K562 (cell line): ENCODE data around the gene HIPK1. TPM values are rescaled to one million over a fixed set of nuclear protein-coding genes. Genes with fewer than 3 reads are reported as not detected.

Experiments
- ATAC-seq: fragments of 200-7000 bp; cut with Tn5 transposase; 3 replicates; pipeline ENCODE4 v1.9.1; 2020; ENCODE audit warnings: moderate library complexity
- BruUV-seq: library from RNA; stranded (reverse); fragments of 400-500 nt; replicated peaks from 2 replicates; lab custom pipeline; 2021; lab: Mats Ljungman, UMichigan
- CTCF ChIA-PET: fragments of 300-600 bp; formaldehyde crosslinking; extraction: SDS; loops from one replicate; lab custom pipeline; 2021; ENCODE audit warnings: low intra/inter-chr PET ratio; lab: Yijun Ruan, JAX
- POLR2A ChIA-PET: fragments of 300-600, 350-650 bp; sonication (Branson Sonifier 250); formaldehyde crosslinking; extraction: SDS; loops from one replicate; lab custom pipeline; 2021; ENCODE audit warnings: antibody characterized with exemption, inconsistent platforms; lab: Yijun Ruan, JAX
- DNase-seq, 4 experiments: peaks; one replicate each; pipeline versions ENCODE4 v3.0.0 to v3.0.0-alpha.2; 2011 to 2018; ENCODE audit warnings: low spot score in 3 of 4, mixed read lengths in 3 of 4; ENCODE audit errors: extremely low read depth in 1 of 4
- FAIRE-seq: peaks from 2 replicates; lab custom pipeline; 2011; peaks lifted over from hg19 to GRCh38; lab: Jason Lieb, UNC
- H2AFZ ChIP-seq: 2 replicates; pipeline ENCODE4 v1.6.0; 2011; ENCODE audit warnings: low read depth, low read length, control low read depth, inconsistent platforms
- H3K27ac ChIP-seq: fragments of 200-600 bp; 3 replicates; pipeline ENCODE4 v1.8.0; 2011; ENCODE audit warnings: low read depth, mild to moderate bottlenecking, control low read depth, inconsistent platforms, low read length, moderate library complexity, mixed read lengths; ENCODE audit errors: extremely low read depth
- H3K27me3 ChIP-seq, 2 experiments: fragments of 300-600 bp in 1 of 2; 2 replicates in 1 of 2; 3 replicates in 1 of 2; pipeline versions ENCODE4 v1.6.0 to v1.8.0; 2011; ENCODE audit warnings: inconsistent platforms in 2 of 2, low read length in 2 of 2, mild to moderate bottlenecking in 1 of 2, mixed read lengths in 1 of 2, moderate library complexity in 1 of 2; ENCODE audit not compliant: control insufficient read depth in 2 of 2, insufficient read depth in 2 of 2
- H3K36me3 ChIP-seq: fragments of 300-600 bp; 3 replicates; pipeline ENCODE4 v1.8.0; 2011; ENCODE audit warnings: mild to moderate bottlenecking, low read length, inconsistent platforms; ENCODE audit not compliant: control insufficient read depth, insufficient read depth
- H3K4me1 ChIP-seq, 2 experiments: fragments of 200-600 bp in 1 of 2; replicated peaks in 1 of 2; 2 replicates in 1 of 2; 3 replicates in 1 of 2; pipeline versions ENCODE4 v1.5.1 to v1.8.0; 2011; ENCODE audit warnings: inconsistent platforms in 2 of 2, low read length in 2 of 2, mild to moderate bottlenecking in 1 of 2, mixed read lengths in 1 of 2, moderate library complexity in 1 of 2; ENCODE audit not compliant: control insufficient read depth in 2 of 2, insufficient read depth in 2 of 2
- H3K4me2 ChIP-seq: 2 replicates; pipeline ENCODE4 v1.6.1; 2011; ENCODE audit warnings: low read length, control low read depth, inconsistent platforms, mixed read lengths; ENCODE audit not compliant: insufficient read depth
- H3K4me3 ChIP-seq: fragments of 200-600 bp; sonication (generic), shearing (Covaris generic); 2 replicates; pipeline ENCODE4 v1.5.1; 2016; ENCODE audit warnings: control low read depth, inconsistent platforms
- H3K79me2 ChIP-seq: fragments of 200-600 bp; 3 replicates; pipeline ENCODE4 v1.8.0; 2011; ENCODE audit warnings: low read length, inconsistent platforms; ENCODE audit not compliant: control insufficient read depth, insufficient read depth
- H3K9ac ChIP-seq, 2 experiments: 2 replicates each; pipeline versions ENCODE4 v1.6.0 to v1.6.1; 2011; ENCODE audit warnings: low read depth in 2 of 2, low read length in 2 of 2, control low read depth in 1 of 2, inconsistent platforms in 1 of 2, mild to moderate bottlenecking in 1 of 2, mixed read lengths in 1 of 2; ENCODE audit not compliant: insufficient read depth in 1 of 2
- H3K9me1 ChIP-seq: one replicate; pipeline ENCODE4 v1.6.0; 2011; ENCODE audit warnings: inconsistent platforms, mild to moderate bottlenecking, low read length, moderate library complexity; ENCODE audit not compliant: control insufficient read depth, insufficient read depth
- H3K9me3 ChIP-seq: replicated peaks from 2 replicates; pipeline ENCODE4 v1.5.1; 2011; ENCODE audit warnings: low read depth, low read length, inconsistent platforms; ENCODE audit not compliant: control insufficient read depth, insufficient read depth
- H4K20me1 ChIP-seq: replicated peaks from 2 replicates; pipeline ENCODE4 v1.6.1; 2011; ENCODE audit warnings: low read length, inconsistent platforms, mixed read lengths; ENCODE audit not compliant: control insufficient read depth, insufficient read depth
- ELF4 ChIP-seq: fragments of 450-650 bp; formaldehyde crosslinking; IDR thresholded peaks from 2 replicates; pipeline ENCODE4 v1.4.0; 2022; ENCODE audit warnings: missing genetic modification characterization
- ERF ChIP-seq: fragments of 450-650 bp; formaldehyde crosslinking; IDR thresholded peaks from 2 replicates; pipeline ENCODE4 v1.4.0; 2020; ENCODE audit warnings: mild to moderate bottlenecking, mixed read lengths
- FOXP1 ChIP-seq: sonication (generic); formaldehyde crosslinking; IDR thresholded peaks from 2 replicates; pipeline ENCODE4 v1.8.0; 2022; ENCODE audit warnings: mild to moderate bottlenecking, missing genetic modification reagents
- HDGF ChIP-seq: fragments of 450-650 bp; IDR thresholded peaks from 2 replicates; pipeline ENCODE4 v1.6.1; 2016
- HNRNPH1 ChIP-seq: fragments of 200-400 bp; formaldehyde crosslinking; optimal IDR thresholded peaks from 2 replicates; pipeline ENCODE3; 2017; ENCODE audit warnings: low read depth, mild to moderate bottlenecking, low read length, moderate library complexity
- HNRNPUL1 ChIP-seq: fragments of 200-400 bp; formaldehyde crosslinking; IDR thresholded peaks from 2 replicates; pipeline ENCODE4 v1.6.1; 2017; ENCODE audit warnings: low read length
- MCM3 ChIP-seq: fragments of 450-650 bp; IDR thresholded peaks from 2 replicates; pipeline ENCODE4 v1.6.1; 2016
- MEF2D ChIP-seq: conservative IDR thresholded peaks from 2 replicates; pipeline ENCODE4 v1.6.1; 2016; ENCODE audit warnings: low read depth, missing genetic modification characterization, missing compliant biosample characterization
- MTA1 ChIP-seq: fragments of 450-650 bp; IDR thresholded peaks from 2 replicates; pipeline ENCODE4 v1.6.1; 2017; ENCODE audit warnings: borderline replicate concordance
- MXI1 ChIP-seq: IDR thresholded peaks from 2 replicates; pipeline ENCODE4 v1.6.1; 2011; ENCODE audit warnings: low read depth, mild to moderate bottlenecking, improper control_type of control experiment, low read length
- MYBL2 ChIP-seq, 2 experiments: fragments of 450-650 bp in 1 of 2; sonication (generic) in 1 of 2; formaldehyde crosslinking in 1 of 2; IDR thresholded peaks; 2 replicates each; pipeline versions ENCODE4 v1.6.1 to v1.8.1; 2017 to 2022; ENCODE audit warnings: borderline replicate concordance in 1 of 2, inconsistent platforms in 1 of 2, low read depth in 1 of 2, mild to moderate bottlenecking in 1 of 2, missing genetic modification reagents in 1 of 2, moderate library complexity in 1 of 2
- POLR2G ChIP-seq: fragments of 200-400 bp; formaldehyde crosslinking; IDR thresholded peaks from 2 replicates; pipeline ENCODE4 v1.6.1; 2017; ENCODE audit warnings: low read depth, mild to moderate bottlenecking, antibody characterized with exemption, low read length, moderate library complexity
- PTTG1 ChIP-seq: fragments of 450-650 bp; IDR thresholded peaks from 2 replicates; pipeline ENCODE4 v1.6.1; 2016; ENCODE audit warnings: low read depth, mild to moderate bottlenecking, missing genetic modification characterization, missing compliant biosample characterization
- RBM22 ChIP-seq: fragments of 200-400 bp; formaldehyde crosslinking; IDR thresholded peaks from 2 replicates; pipeline ENCODE4 v1.6.1; 2018; ENCODE audit warnings: low read length, low read depth; ENCODE audit not compliant: poor library complexity, severe bottlenecking
- SMAD3 ChIP-seq: fragments of 450-650 bp; formaldehyde crosslinking; conservative IDR thresholded peaks from 2 replicates; pipeline ENCODE4 v1.4.0; 2020; ENCODE audit warnings: mild to moderate bottlenecking
- SRSF9 ChIP-seq: fragments of 200-400 bp; formaldehyde crosslinking; IDR thresholded peaks from 2 replicates; pipeline ENCODE4 v1.6.1; 2017; ENCODE audit warnings: low read depth, low read length, borderline replicate concordance
- ZC3H8 ChIP-seq: fragments of 450-650 bp; IDR thresholded peaks from 2 replicates; pipeline ENCODE4 v1.6.1; 2017
- ZKSCAN3 ChIP-seq: fragments of 250-450 bp; sonication (Bioruptor Pico); IDR thresholded peaks from 2 replicates; pipeline ENCODE4 v1.4.0; 2020
- ZNF707 ChIP-seq: fragments of 250-450 bp; sonication (Bioruptor Pico); conservative IDR thresholded peaks from 2 replicates; pipeline ENCODE4 v1.8.0; 2022; ENCODE audit warnings: inconsistent platforms, mild to moderate bottlenecking, moderate library complexity
- WGBS: fragments of 100-300 bp; shearing (Covaris generic); methylation state at CpG from one replicate; pipeline ENCODE4 v1.1.6; 2016; ENCODE audit warnings: low coverage, mixed read lengths; ENCODE audit not compliant: insufficient coverage; ENCODE audit errors: missing lambda C conversion rate; 5-methylcytosine and 5-hydroxymethylcytosine counted together
- in situ Hi-C: fragments of 300-500 bp; cut with MboI; formaldehyde crosslinking; loops from 4 replicates; pipeline ENCODE4 v1.15.0; 2018; ENCODE audit warnings: inconsistent platforms, mixed read lengths
- intact Hi-C: fragments of 100-400 bp; cut with micrococcal nuclease; formaldehyde crosslinking; loops from 2 replicates; pipeline ENCODE4 v1.14.2; 2022
- polyA plus RNA-seq, 8 experiments: library from polyadenylated mRNA; depleted of rRNA in 4 of 8; stranded (reverse) in 5 of 8; unstranded in 3 of 8; fragments of >200 nt; fragmentation: Nextera tagmentation in 2 of 8; fragmentation: Illumina TruSeq in 1 of 8; extraction: Ambion mirVana in 2 of 8; extraction: Trizol in 1 of 8; gene quantifications; 2 replicates each; pipeline versions ENCODE4 v1.2.1 to v1.2.3, GENCODE V29; 2011 to 2014; ENCODE audit warnings: inconsistent platforms in 1 of 8, missing spikeins in 1 of 8
- total RNA-seq, 7 experiments: library from RNA; depleted of rRNA in 6 of 7; stranded (reverse); fragments of >200 nt in 6 of 7; fragmentation: Illumina TruSeq in 2 of 7; extraction: Trizol in 2 of 7; gene quantifications; 2 replicates each; pipeline versions ENCODE4 v1.2.1 to v1.2.3, GENCODE V29; 2011 to 2021; ENCODE audit warnings: low replicate concordance in 1 of 7
- TF ChIP-seq, protein P1 (sequence below), 2 experiments: fragments of 450-650 bp in 1 of 2; sonication (generic) in 1 of 2; formaldehyde crosslinking; conservative IDR thresholded peaks; 2 replicates each; pipeline versions ENCODE4 v1.4.0 to v1.8.1; 2020 to 2022; ENCODE audit warnings: mild to moderate bottlenecking in 1 of 2, missing genetic modification reagents in 1 of 2
- TF ChIP-seq, protein P2 (sequence below): fragments of 250-450 bp; sonication (Bioruptor Pico); IDR thresholded peaks from 2 replicates; pipeline ENCODE4 v1.8.0; 2022; ENCODE audit warnings: moderate library complexity, mild to moderate bottlenecking, inconsistent platforms
- TF ChIP-seq, protein P3 (sequence below): sonication (generic); formaldehyde crosslinking; IDR thresholded peaks from 2 replicates; pipeline ENCODE4 v1.8.0; 2023; ENCODE audit warnings: mild to moderate bottlenecking, missing genetic modification reagents

The HIPK1 gene
- total and polyA plus RNA-seq, 9 of the 15 experiments (the other 6 are each of a cell fraction or from before 2014, with no cell fraction given): 10.0 to 57.9 (median 29.6) TPM

DNA sequence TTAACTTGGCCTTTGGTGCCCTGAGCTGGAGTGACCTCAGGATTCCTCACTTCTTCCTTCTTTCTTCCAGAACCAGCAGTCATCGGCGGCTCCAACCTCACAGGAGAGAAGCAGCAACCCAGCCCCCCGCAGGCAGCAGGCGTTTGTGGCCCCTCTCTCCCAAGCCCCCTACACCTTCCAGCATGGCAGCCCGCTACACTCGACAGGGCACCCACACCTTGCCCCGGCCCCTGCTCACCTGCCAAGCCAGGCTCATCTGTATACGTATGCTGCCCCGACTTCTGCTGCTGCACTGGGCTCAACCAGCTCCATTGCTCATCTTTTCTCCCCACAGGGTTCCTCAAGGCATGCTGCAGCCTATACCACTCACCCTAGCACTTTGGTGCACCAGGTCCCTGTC lies 43.8 kb downstream of the HIPK1 start:
- FAIRE-seq (no peak), DNase-seq (no peak), ATAC-seq (no peak)
- Histone ChIP-seq H3K9me3 (no peaks in the 10 kb centered on the region), H4K20me1 (no peaks in the 10 kb centered on the region), H3K27ac (no peak overlapping the region), H3K4me2 (no peak overlapping the region), H3K36me3 (peaks cover 73% of the 10 kb centered on the region; the same call in 2 of the 3 replicates), H3K79me2 (no peaks in the 10 kb centered on the region), H3K27me3 (no peaks in the 10 kb centered on the region), H3K9ac (no peak overlapping the region), H3K4me3 (no peak overlapping the region), H2AFZ (no peak overlapping the region), H3K9me1 (no peaks in the 10 kb centered on the region), H3K4me1 (no peaks in the 10 kb centered on the region)
- CTCF ChIA-PET: no interaction called here
- in situ Hi-C loops: no loop called here
- WGBS: 90% methylated on average over 7 of the region's 9 CpGs
- POLR2A ChIA-PET: no interaction called here
- intact Hi-C loops: loop anchor here (10.0 kb wide), 3 partner anchors 132 to 288 kb away; no protein-coding TSS in a partner anchor
- BruUV-seq: no TSS peak
- TF ChIP-seq SRSF9: no peak
- TF ChIP-seq HNRNPUL1: no peak
- no peak for TF ChIP-seq MEF2D
- TF ChIP-seq ERF: no peak
- TF ChIP-seq HDGF: no peak
- TF ChIP-seq, protein P1, sequence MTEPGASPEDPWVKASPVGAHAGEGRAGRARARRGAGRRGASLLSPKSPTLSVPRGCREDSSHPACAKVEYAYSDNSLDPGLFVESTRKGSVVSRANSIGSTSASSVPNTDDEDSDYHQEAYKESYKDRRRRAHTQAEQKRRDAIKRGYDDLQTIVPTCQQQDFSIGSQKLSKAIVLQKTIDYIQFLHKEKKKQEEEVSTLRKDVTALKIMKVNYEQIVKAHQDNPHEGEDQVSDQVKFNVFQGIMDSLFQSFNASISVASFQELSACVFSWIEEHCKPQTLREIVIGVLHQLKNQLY (CRISPR knock-in tag; conservative IDR thresholded peaks at IDR 0.05): no peak
- TF ChIP-seq ZC3H8: no peak
- no peak for TF ChIP-seq FOXP1 (CRISPR knock-in tag)
- no peak for TF ChIP-seq MCM3
- TF ChIP-seq, protein P2, sequence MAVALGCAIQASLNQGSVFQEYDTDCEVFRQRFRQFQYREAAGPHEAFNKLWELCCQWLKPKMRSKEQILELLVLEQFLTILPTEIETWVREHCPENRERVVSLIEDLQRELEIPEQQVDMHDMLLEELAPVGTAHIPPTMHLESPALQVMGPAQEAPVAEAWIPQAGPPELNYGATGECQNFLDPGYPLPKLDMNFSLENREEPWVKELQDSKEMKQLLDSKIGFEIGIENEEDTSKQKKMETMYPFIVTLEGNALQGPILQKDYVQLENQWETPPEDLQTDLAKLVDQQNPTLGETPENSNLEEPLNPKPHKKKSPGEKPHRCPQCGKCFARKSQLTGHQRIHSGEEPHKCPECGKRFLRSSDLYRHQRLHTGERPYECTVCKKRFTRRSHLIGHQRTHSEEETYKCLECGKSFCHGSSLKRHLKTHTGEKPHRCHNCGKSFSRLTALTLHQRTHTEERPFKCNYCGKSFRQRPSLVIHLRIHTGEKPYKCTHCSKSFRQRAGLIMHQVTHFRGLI (CRISPR knock-in tag): no peak
- TF ChIP-seq MYBL2 (IDR thresholded peaks at IDR 0.05; ENCODE audit: low read depth): no peak
- TF ChIP-seq MYBL2 (CRISPR knock-in tag; IDR thresholded peaks at IDR 0.05; ENCODE audit: borderline replicate concordance): no peak
- no peak for TF ChIP-seq MTA1
- no peak for TF ChIP-seq ZKSCAN3
- TF ChIP-seq MXI1: no peak
- TF ChIP-seq, protein P3, sequence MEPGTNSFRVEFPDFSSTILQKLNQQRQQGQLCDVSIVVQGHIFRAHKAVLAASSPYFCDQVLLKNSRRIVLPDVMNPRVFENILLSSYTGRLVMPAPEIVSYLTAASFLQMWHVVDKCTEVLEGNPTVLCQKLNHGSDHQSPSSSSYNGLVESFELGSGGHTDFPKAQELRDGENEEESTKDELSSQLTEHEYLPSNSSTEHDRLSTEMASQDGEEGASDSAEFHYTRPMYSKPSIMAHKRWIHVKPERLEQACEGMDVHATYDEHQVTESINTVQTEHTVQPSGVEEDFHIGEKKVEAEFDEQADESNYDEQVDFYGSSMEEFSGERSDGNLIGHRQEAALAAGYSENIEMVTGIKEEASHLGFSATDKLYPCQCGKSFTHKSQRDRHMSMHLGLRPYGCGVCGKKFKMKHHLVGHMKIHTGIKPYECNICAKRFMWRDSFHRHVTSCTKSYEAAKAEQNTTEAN (CRISPR knock-in tag): no peak
- TF ChIP-seq RBM22: peak; percentile 55
- peak; percentile 53 for TF ChIP-seq POLR2G
- TF ChIP-seq ZNF707: no peak
- TF ChIP-seq SMAD3: no peak
- no peak for TF ChIP-seq PTTG1
- no peak for TF ChIP-seq ELF4
- no peak for TF ChIP-seq HNRNPH1
